Mesothelial cell of epicardium (in vitro differentiated cells): Measurements from ENCODE around the gene NCDN. TPM values are rescaled to one million over a fixed set of nuclear protein-coding genes. Genes with fewer than 3 reads are reported as not detected.
A peak's percentile ranks its signal among the peaks of the same experiment; 100 is the strongest.

Source experiments
- DNase-seq, 2 experiments: peaks; one replicate each; pipeline ENCODE4 v3.0.0; 2021; ENCODE audit warnings: low spot score in 2 of 2; ENCODE audit not compliant: unreplicated experiment in 2 of 2
- H3K27ac Mint-ChIP-seq: 2 replicates; pipeline ENCODE4 v1.8.0; 2021; ENCODE audit warnings: mixed read lengths
- H3K27me3 Mint-ChIP-seq: 2 replicates; pipeline ENCODE4 v1.8.0; 2021; ENCODE audit warnings: low read depth, mixed read lengths
- H3K36me3 Mint-ChIP-seq: 2 replicates; pipeline ENCODE4 v1.8.0; 2021; ENCODE audit warnings: mixed read lengths
- H3K4me1 Mint-ChIP-seq: 2 replicates; pipeline ENCODE4 v1.8.0; 2021; ENCODE audit warnings: mixed read lengths
- H3K4me3 Mint-ChIP-seq: 2 replicates; pipeline ENCODE4 v1.8.0; 2021; ENCODE audit warnings: mild to moderate bottlenecking, moderate library complexity, mixed read lengths
- H3K9me3 Mint-ChIP-seq: 2 replicates; pipeline ENCODE4 v1.8.0; 2021; ENCODE audit warnings: mixed read lengths
- total RNA-seq: library from RNA; stranded (reverse); gene quantifications from 3 replicates; pipeline ENCODE4 v1.2.1, GENCODE V29; 2021
- TF ChIP-seq, protein P1 (sequence below): fragments of 200-600 bp; sonication (generic); IDR thresholded peaks from one replicate; pipeline ENCODE4 v1.5.0; 2021; ENCODE audit warnings: antibody characterized with exemption; ENCODE audit not compliant: unreplicated experiment

Gene NCDN
- total RNA-seq = 26.4 to 27.8 TPM (median 26.6 TPM) in 3 replicates

DNA sequence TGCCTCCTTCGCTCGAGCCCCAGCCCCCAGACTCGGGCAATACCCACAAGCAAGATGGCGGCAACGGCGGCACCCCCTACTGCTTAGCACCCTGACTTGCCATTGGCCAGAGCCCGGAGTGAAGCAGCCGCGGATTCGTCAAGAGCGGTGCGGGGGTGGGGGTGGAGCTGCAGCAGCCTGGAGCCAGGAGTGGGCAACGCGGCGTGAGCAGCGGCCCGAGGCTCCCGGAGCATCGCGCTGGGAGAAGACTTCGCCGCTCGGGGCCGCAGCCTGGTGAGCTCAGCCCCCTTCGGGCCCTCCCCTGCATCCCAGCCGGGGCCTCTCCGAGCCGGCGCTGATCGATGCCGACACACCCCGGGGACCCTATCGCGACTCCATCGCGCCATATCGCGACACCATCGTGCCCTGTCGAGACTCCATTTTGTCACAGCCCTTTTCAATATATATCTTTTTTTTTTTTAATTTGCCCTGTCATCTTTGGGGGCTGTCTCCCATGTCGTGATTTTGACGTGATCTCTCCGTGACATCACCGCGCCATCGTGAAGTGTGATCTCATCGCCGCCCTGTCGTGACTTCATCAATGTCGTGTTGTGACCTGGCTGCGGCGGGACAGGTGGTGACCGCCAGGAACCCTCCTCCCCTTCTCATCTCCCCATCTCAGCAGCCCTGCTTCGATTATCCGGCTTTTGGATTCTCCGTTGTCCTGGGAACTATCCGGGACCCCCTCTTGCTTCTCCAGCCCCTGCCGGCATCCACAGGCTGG is at the start of gene NCDN:
Gene NCDN, plus strand, starts transcription at position 189 of the 763 bp plus-strand sequence. Its CDS starts 392 bp downstream, at position 581.
- peak within 1 kb of the TSS; percentile 95 for H3K27ac Mint-ChIP-seq

GRCh38 chr1:35507947-35508346 is 49.7 kb upstream of the NCDN start:
- H3K27ac Mint-ChIP-seq = no peak overlapping the region
- no peaks in the 10 kb centered on the region for H3K9me3 Mint-ChIP-seq

More for the DNA sequence above, at the start of gene NCDN:
- Mint-ChIP-seq H3K27me3 (no peaks in the 10 kb centered on the region), H3K4me3 (peak within 1 kb of the TSS; percentile 95), H3K9me3 (no peaks in the 10 kb centered on the region), H3K4me1 (peaks cover 39% of the 10 kb centered on the region), H3K36me3 (no peaks in the 10 kb centered on the region)
- peak; percentile 93 to 95 for DNase-seq
- TF ChIP-seq, protein P1, sequence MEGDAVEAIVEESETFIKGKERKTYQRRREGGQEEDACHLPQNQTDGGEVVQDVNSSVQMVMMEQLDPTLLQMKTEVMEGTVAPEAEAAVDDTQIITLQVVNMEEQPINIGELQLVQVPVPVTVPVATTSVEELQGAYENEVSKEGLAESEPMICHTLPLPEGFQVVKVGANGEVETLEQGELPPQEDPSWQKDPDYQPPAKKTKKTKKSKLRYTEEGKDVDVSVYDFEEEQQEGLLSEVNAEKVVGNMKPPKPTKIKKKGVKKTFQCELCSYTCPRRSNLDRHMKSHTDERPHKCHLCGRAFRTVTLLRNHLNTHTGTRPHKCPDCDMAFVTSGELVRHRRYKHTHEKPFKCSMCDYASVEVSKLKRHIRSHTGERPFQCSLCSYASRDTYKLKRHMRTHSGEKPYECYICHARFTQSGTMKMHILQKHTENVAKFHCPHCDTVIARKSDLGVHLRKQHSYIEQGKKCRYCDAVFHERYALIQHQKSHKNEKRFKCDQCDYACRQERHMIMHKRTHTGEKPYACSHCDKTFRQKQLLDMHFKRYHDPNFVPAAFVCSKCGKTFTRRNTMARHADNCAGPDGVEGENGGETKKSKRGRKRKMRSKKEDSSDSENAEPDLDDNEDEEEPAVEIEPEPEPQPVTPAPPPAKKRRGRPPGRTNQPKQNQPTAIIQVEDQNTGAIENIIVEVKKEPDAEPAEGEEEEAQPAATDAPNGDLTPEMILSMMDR = no peak

GRCh38 chr1:35509558-35509957 is 48.0 kb upstream of the NCDN start:
- TF ChIP-seq, protein P1 = no peak
- H3K4me1 Mint-ChIP-seq = peaks cover 5% of the 10 kb centered on the region
- H3K27ac Mint-ChIP-seq = no peak overlapping the region
- peaks cover 4% of the 10 kb centered on the region for H3K9me3 Mint-ChIP-seq
- H3K27me3 Mint-ChIP-seq = no peaks in the 10 kb centered on the region
- H3K36me3 Mint-ChIP-seq = peaks cover 25% of the 10 kb centered on the region
- DNase-seq = no peak
- H3K4me3 Mint-ChIP-seq = no peak overlapping the region

More at GRCh38 chr1:35507947-35508346, 49.7 kb upstream of the NCDN start:
- no peak for DNase-seq
- TF ChIP-seq, protein P1 = no peak
- H3K4me3 Mint-ChIP-seq = no peak overlapping the region
- no peaks in the 10 kb centered on the region for H3K27me3 Mint-ChIP-seq
- peaks cover 23% of the 10 kb centered on the region for H3K36me3 Mint-ChIP-seq
- H3K4me1 Mint-ChIP-seq = peaks cover 5% of the 10 kb centered on the region

- H3K9me3 Mint-ChIP-seq = peaks cover 19% of the 10 kb centered on the region
- no peak for DNase-seq
- no peaks in the 10 kb centered on the region for H3K27me3 Mint-ChIP-seq
- TF ChIP-seq, protein P1 = no peak
- H3K27ac Mint-ChIP-seq = no peak overlapping the region
- peaks cover 27% of the 10 kb centered on the region for H3K36me3 Mint-ChIP-seq
- H3K4me3 Mint-ChIP-seq = no peak overlapping the region
- H3K4me1 Mint-ChIP-seq = peaks cover 5% of the 10 kb centered on the region
Measured at GRCh38 chr1:35511305-35511704, 46.3 kb upstream of the NCDN start.

- Mint-ChIP-seq H3K27ac (no peak overlapping the region), H3K4me3 (no peak overlapping the region), H3K4me1 (peaks cover 3% of the 10 kb centered on the region), H3K9me3 (peaks cover 43% of the 10 kb centered on the region), H3K36me3 (peaks cover 41% of the 10 kb centered on the region), H3K27me3 (no peaks in the 10 kb centered on the region)
- DNase-seq = no peak
- TF ChIP-seq, protein P1 = no peak
Measured at GRCh38 chr1:35518183-35518582, 39.4 kb upstream of the NCDN start.
